ENCODE measurements around the gene LSAMP.

LSAMP gene

DNA sequence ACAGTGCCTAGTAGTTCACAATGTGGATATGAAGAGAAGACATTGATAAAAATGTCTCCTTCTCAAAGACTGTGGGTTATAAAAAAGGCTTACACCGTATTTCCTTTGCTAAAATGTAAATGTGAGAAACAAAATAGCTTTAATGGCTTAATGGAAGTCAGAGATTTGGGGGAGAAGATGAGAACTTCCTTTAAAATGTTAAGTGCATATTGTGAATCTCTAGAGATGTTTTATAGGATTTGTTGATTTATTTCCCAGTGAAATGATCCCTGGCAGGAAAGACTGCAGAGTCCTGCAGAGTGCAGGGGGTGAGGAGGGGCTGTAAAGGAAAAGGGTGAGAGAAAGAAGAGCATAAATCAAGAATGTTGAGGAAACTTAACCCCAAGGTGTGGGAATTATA, 516.9 kb downstream of the LSAMP start:
- no peak for DNase-seq

GRCh38 chr3:115927197-115927596, 518.1 kb downstream of the LSAMP start:
- no peak for DNase-seq

DNA sequence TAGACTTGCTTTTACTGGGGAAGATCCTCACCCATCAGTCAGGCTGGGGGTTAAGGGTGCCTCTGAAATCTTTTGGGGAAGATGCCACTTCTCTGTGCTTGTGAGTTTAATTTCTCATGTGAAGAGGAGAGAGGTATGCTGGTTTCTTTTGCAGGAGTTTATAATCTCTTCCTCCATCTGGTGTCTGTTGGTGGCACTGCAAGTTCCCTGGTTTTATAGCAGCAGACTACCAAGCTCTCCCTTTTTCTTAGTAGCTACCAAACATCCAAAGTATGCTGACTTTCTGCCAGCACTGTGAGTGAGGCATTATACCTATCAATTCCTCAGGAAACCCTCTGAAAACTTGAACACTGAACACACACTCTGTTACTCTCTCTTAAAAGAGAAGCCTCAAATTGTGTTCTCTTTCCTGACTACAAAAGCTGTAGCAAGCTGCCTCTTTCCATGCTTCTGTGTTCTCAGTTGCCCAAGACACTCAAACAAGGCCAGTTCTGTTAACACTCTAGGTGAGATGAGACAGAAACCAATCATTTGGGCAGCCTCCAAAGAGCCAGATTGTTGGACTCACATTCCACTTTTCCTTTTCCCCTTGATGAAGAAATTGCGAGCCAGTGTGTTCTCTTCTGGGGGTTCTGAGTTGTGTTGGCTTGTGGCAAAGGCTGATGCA, 522.5 kb downstream of the LSAMP start:
- no peak for DNase-seq

DNA sequence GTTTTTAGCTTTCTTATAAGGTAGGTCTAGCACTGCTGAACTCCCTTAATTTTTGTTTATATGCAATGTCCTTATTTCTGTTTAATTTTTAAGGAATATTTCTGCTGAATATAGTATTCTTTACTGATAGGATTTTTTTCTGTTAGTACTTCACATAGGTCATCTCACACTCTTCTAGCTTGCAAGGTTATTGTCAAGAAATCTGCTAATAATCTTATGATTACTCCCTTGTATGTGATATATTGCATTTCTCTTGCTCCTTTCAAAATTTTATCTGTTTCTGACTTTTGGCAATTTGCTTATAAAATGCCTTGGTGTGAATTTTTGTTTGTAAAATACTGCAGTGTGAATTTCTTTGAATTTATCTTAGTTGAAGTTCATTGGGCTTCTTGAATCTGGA, 523.6 kb downstream of the LSAMP start:
- DNase-seq, result no peak

- no peak for DNase-seq
Measured at GRCh38 chr3:115918900-115919299, 526.4 kb downstream of the LSAMP start.

GRCh38 chr3:115916866-115917265, 528.4 kb downstream of the LSAMP start:
- DNase-seq, result no peak

DNA sequence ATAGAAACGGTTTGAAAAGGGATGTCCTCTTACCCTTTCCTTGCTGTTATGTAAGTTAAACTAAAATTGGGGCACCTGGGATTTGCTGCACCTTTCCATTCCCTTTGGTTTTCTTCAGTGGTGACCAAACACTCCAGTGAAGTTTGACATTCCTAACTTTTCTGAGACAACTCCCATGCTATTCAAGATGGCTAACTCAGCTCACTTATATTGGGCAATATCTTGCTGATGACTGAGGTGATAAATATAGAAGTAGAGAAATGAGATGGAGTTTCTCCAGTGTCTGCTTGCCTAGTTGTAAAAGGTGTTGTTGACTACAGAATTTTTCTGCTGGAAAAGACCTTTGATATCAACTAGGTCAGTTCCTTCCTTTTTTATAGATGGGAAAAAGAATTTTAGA, 530.2 kb downstream of the LSAMP start:
- DNase-seq, result no peak

DNA sequence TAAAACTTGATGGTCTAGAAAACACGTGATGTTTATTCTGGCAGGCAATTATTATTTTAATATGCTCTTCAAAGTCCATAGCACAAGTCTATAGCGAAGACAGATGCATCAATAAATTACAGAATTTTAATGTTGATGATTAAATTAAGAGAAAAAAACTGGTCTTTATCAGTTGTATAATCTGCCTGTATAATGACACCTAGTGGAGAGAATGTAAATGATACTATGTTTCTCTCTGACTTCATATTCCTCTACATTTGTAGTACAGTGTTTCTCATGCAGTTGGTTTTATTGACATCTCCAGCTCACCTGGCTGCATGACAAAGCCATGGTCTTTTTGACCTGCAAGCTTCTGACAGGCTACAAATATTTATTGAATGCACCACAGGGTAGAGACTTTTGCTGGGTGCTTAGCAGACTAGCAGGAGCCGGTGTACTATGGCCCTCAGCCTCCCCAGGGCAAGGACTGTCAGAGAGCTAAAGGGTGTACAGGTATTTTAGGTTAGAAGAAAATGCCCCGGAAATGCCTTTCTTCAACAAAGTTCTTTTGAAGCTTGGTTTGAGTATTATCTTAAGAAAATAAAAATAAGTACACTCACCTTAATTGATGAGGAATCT, 532.1 kb downstream of the LSAMP start:
- no peak for DNase-seq

DNA sequence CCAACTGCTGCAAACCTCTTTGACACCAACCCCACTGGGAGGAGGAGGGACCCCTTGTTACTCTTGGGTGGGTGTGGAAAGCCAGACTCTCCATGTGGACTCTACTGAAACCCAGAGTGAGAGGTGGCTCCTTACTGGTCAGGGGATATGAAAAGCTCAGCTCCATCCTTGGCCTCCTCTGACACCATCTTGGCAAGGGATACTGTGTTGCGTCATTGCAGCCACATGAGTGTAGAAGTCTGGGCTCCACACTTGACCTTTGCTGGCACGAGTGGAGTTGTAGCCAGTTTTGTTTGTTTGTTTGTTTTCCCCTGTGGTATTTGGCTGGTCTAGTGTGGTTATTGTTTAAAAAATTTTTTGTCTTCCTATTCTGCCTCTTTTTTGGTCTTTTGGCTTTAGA, 532.9 kb downstream of the LSAMP start:
- DNase-seq, result no peak

DNA sequence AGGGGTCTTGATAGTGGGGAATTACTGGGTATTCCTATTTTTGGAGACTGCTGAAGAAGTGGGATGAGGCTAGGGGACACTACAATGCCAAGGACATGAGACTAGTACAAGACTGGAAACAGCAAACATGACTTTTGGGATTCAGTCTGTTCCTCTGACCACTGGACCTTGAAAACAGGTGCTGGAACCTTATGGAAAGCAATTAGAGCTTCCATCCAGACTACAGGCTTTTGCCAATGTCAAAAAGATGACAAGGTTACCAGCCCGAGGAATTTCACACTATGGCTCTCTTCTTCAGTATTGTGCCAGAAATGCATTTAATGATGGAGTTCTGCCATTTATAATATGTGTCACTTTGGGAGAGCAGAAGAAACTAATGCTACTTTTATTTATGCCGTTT, 539.4 kb downstream of the LSAMP start:
- DNase-seq, result no peak

DNA sequence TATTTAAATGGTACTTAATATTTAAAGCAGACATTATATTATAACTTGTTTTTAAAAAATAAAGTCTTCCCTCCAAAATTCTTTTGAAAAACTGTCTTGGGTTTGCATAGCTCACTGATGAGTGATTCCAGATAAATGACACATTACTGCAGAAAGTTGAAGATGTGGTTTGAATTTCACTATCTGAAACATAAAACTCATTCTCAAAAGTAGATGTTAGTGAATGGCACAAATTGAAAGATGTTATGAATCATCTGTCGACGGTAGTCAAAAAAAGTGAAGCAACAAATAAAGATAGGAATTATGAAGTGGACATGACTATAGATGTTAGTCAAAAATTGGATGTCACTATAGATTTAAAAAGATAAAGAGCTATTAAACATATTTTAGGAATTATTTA, 541.4 kb downstream of the LSAMP start:
- no peak for DNase-seq

DNA sequence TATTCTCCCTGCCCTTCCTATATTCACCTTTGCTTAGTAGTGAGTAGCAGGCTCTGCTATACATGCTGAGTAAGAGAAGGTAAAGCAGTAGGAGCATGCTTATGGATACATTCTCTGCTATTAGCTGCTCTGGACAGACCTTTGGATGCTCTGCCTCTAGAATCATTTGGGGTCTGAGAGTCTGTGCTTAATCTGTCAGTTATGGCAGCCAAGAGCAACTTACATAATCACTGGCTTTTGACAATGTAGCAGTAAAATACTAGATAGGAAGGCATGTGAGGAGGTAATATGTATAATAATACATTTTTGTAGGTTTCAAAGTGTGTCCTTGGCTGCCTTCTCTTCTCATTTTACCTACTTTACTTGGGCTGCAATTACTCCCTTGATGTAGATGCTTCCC, 544.3 kb downstream of the LSAMP start:
- no peak for DNase-seq

GRCh38 chr3:115899535-115899934, 545.8 kb downstream of the LSAMP start:
- DNase-seq, result no peak

DNA sequence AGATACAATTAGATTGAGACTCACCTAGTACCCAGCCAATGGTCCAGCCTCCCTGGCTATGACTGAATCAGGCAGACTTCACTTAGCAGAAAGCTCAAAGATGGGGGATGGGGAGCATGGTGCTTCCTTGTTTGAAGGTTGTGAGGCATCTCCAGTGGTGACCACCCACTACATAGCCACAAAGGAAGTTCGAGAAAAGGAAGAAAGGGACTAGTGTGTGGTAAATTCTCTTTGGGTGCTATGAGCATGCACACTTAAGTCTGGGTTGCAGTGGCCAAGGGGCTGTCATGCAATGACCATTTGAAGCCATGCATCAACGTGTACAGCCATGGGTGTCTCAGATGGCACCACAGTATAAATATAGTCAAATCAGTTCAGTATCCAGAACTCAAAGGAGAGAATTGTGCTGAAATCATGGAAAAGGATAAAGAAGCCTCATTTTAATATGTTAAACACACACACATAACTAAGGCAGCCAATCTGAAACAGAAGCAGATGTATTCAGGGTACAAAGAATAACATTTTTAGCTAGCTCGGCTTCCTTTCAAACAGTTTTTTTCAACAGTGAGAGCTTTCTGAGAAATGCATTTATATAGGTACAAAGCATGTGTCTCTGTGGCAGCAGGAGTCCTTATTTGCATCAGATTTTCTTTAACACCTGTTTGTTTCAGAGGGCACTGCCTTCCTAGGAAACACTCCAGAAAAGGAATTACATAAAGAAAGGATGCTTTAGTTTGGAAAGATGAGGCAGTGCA, 546.5 kb downstream of the LSAMP start:
- no peak for DNase-seq

- no peak for DNase-seq
Measured at GRCh38 chr3:115891006-115891636, 554.2 kb downstream of the LSAMP start.

DNA sequence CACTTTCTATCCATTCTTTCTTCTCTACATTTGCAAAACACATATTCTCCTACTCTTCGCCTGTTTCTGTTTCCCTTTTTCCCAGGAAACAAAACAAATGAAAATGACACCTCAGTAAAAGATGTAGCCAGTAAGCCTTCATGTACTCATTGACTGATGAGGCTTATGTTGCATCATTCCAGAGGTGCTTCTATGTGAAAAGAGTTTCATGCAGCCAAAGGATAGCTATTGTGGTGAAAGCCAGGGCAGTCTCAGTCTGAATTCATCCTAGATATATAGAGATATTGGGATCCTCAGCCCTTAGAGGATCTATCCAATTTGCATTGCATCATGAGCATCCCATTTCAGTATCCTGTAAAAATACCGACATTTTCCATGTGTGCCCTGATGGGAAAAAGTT, 554.7 kb downstream of the LSAMP start:
- DNase-seq, result no peak

DNA sequence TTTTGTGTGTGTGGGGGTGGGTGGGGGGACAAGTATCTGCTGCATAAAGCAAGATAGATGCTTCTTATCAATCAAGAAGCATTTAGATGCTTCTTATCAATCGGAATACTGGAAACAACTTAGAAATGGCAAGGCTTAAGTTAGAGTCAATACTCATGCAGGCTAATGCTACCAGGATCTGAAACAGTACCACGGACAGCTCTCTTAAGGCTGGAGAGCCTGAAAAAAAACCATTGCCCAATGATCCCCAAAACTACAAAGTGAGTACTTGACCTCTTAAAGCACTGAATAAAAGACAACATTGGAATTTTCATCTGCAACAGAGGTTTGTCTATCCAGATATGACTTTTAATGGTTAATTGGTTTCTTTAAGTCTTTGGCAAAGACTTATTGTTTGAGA, 559.7 kb downstream of the LSAMP start:
- no peak for DNase-seq

- no peak for DNase-seq
Measured at GRCh38 chr3:115877615-115877899, 567.7 kb downstream of the LSAMP start.

DNA sequence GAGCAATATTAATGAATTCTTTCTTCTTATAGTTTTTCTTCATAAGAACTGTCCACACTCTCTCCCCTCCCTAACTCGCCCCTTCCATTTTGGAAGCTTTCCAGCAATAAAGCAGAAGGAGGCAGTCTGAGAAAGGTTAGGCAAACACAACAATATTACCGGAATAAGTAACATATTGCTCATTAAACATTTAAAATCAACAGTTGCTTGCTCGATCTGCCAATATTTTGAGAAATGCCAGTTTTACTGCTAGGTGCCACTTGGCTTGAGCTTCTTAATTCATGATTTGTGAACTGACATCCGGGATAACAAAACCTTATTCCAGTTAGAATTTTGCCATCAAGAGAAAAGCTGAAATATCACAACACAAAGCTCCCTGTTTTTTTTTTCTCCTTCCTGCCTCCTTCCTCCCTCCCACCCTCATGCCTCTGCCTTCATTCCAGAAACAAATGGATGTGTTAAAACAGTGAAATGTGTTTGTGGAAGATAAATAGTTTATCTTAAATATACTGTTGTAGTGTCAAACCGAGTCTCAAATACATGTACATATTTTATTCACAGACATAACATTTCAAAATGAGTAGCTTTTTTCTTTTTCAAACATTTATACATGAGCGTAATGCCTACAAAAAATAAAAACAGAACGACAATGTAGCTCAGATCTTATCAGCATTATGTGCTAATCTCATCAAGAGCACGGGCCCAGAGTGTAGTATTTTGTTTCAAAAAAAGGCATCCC, 568.2 kb downstream of the LSAMP start:
- no peak for DNase-seq

- DNase-seq, result no peak
Measured at GRCh38 chr3:115875460-115875859, 569.8 kb downstream of the LSAMP start.

DNA sequence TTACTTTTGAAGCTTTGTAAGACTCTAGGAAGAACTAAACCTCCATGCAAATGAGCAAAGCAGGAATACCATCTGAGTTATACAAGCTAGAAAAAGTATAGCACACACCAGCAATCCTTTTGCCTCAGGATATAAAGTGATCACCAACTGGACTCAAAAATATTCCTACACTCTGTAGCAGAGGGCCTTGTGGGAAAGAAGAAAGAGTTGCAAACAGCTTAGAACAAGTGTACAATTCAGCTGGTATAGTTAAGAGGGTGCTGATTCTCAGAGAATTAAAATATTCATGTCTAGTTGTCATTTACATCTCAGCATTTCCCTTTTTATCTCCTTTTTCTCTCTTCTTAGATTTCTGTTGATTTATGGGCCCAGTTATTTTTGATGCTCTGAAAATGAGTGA, 573.6 kb downstream of the LSAMP start:
- no peak for DNase-seq

DNA sequence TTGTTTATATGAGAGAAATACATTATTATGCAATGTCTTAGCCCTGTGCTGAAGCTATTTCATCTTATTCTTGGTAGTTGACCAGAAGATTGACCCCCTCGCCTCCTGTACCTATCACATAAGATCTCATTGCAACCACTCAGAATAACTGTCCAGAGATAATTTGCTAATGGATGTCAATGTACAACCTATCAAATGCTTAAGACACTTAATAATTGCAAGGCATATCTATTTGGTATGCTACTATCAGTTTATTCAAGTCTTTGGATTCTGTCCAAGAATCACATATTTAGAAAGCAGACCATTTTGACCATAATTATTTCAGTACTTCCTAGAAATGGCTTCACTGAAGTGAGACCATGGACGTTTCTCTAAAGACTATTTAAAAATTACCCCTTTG, 580.4 kb downstream of the LSAMP start:
- DNase-seq, result no peak

DNA sequence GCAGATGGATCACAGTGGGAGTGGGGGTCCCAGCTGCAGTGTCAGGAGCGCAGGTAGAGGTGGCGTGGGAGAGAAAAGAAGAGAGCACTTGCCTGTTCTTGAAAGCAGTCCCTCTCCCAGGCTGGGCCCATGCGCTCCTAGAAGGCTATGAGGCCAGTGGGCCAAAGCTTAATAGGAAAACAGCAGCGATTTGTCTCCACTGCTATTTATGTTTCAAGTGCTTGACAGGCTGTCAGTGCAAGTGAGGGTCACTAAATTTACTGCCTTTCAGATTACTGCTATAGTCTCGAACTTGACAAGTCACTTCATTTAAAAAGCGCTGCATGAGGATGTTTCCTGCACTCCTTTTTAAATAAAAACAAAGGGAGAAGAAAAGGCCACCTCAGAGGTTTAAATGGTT, 582.4 kb downstream of the LSAMP start:
- DNase-seq, result no peak
